Measurements from ENCODE around the gene TRABD2B.

Gene TRABD2B

DNA sequence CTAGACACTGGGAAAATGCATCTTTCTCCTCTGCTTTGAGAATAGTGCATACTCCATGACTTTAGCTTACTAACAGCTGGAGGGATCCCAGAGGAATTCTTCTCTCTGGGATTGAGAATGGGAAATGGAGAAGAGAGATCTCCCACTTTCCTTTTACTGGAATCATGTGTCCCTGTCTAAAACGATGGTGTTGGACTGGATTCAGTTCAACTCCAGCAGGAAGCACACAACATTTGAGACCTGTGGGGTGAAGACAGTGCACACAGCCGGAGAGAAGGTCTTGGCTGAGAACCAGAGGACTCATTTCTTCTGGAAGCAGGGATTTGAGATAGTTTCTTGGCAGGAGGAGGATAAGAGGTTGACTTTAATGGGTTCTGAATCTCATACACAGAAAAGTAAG is 58.7 kb downstream of the TRABD2B start:
- Histone ChIP-seq H3K4me1 (ENCODE audit: insufficient read depth, poor library complexity, severe bottlenecking) (peaks cover 10% of the 10 kb centered on the region), H3K27me3 (ENCODE audit: insufficient read depth, poor library complexity, severe bottlenecking) (no peaks in the 10 kb centered on the region), H3K27ac (ENCODE audit: poor library complexity, severe bottlenecking) (no peak overlapping the region), H3K9me3 (ENCODE audit: severe bottlenecking) (no peaks in the 10 kb centered on the region), H3K36me3 (ENCODE audit: low read depth) (no peaks in the 10 kb centered on the region), H3K4me3 (ENCODE audit: severe bottlenecking) (no peak overlapping the region)
- TF ChIP-seq, protein P1, sequence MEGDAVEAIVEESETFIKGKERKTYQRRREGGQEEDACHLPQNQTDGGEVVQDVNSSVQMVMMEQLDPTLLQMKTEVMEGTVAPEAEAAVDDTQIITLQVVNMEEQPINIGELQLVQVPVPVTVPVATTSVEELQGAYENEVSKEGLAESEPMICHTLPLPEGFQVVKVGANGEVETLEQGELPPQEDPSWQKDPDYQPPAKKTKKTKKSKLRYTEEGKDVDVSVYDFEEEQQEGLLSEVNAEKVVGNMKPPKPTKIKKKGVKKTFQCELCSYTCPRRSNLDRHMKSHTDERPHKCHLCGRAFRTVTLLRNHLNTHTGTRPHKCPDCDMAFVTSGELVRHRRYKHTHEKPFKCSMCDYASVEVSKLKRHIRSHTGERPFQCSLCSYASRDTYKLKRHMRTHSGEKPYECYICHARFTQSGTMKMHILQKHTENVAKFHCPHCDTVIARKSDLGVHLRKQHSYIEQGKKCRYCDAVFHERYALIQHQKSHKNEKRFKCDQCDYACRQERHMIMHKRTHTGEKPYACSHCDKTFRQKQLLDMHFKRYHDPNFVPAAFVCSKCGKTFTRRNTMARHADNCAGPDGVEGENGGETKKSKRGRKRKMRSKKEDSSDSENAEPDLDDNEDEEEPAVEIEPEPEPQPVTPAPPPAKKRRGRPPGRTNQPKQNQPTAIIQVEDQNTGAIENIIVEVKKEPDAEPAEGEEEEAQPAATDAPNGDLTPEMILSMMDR (IDR thresholded peaks at IDR 0.05; ENCODE audit: poor library complexity, severe bottlenecking): no peak
- ATAC-seq (ENCODE audit: low read depth): no peak
- DNase-seq (ENCODE audit: low spot score): no peak

DNA sequence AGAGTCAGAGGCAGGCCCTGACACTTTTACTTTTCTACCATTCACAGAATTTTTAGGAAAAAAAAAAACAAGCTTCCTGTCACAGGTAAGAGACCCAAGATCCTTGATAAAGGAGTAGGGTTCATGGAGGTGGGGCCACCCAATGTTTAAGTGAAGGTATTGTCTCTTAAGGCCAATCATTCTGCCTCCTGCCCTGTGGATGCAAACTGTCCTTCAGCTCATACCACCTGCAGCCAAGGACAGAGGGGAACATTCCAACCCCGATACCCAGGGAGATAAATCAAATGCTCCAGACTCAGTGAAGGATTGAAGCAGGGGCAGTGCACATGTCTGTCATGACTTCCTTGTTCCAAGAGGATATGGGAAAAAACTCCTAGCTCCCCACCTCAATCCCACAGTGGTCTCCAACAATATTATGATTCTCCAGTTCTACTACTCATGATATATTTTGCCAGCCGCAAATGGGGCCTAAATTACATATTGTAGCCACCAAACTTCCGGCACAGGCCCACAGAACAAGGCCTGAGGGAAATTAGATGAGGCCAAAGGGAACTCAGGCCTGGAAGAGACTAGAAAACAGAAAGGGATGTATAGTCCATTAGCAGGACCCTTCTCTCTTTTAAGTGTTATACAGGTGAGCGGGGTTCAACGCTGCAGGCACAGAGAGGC is 59.5 kb downstream of the TRABD2B start:
- DNase-seq (ENCODE audit: low spot score) (no peak), ATAC-seq (ENCODE audit: low read depth) (no peak)
- H3K4me1 ChIP-seq (ENCODE audit: insufficient read depth, poor library complexity, severe bottlenecking): peaks cover 10% of the 10 kb centered on the region
- H3K4me3 ChIP-seq (ENCODE audit: severe bottlenecking): no peak overlapping the region
- H3K27ac ChIP-seq (ENCODE audit: poor library complexity, severe bottlenecking): no peak overlapping the region
- H3K27me3 ChIP-seq (ENCODE audit: insufficient read depth, poor library complexity, severe bottlenecking): no peaks in the 10 kb centered on the region
- no peaks in the 10 kb centered on the region for H3K9me3 ChIP-seq (ENCODE audit: severe bottlenecking)
- TF ChIP-seq, protein P1 (IDR thresholded peaks at IDR 0.05; ENCODE audit: poor library complexity, severe bottlenecking): no peak
- no peaks in the 10 kb centered on the region for H3K36me3 ChIP-seq (ENCODE audit: low read depth)

DNA sequence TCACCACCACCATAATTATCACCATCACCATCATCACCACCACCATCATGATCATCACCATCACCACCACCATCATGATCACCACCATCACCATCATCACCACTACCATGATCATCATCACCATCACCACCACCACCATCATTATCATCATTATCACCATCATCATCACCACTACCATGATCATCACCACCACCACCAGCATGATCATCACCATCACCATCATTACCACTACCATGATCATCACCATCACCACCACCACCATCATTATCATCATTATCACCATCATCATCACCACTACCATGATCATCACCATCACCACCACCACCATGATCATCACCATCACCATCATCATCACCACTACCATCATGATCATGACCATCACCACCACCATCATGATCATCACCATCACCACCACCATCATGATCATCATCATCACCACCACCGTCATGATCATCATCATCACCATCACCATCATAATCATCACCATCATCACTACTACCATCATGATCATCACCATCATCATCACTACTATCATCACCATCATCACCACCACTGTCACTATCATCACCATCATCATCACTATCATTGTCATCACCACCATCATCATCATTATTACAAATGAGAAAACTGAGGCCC is 60.2 kb downstream of the TRABD2B start:
- H3K4me1 ChIP-seq (ENCODE audit: insufficient read depth, poor library complexity, severe bottlenecking): peaks cover 5% of the 10 kb centered on the region
- no peaks in the 10 kb centered on the region for H3K36me3 ChIP-seq (ENCODE audit: low read depth)
- H3K4me3 ChIP-seq (ENCODE audit: severe bottlenecking): no peak overlapping the region
- H3K27me3 ChIP-seq (ENCODE audit: insufficient read depth, poor library complexity, severe bottlenecking): no peaks in the 10 kb centered on the region
- DNase-seq (ENCODE audit: low spot score) (no peak), ATAC-seq (ENCODE audit: low read depth) (no peak)
- TF ChIP-seq, protein P1 (IDR thresholded peaks at IDR 0.05; ENCODE audit: poor library complexity, severe bottlenecking): no peak
- H3K9me3 ChIP-seq (ENCODE audit: severe bottlenecking): no peaks in the 10 kb centered on the region
- H3K27ac ChIP-seq (ENCODE audit: poor library complexity, severe bottlenecking): no peak overlapping the region

DNA sequence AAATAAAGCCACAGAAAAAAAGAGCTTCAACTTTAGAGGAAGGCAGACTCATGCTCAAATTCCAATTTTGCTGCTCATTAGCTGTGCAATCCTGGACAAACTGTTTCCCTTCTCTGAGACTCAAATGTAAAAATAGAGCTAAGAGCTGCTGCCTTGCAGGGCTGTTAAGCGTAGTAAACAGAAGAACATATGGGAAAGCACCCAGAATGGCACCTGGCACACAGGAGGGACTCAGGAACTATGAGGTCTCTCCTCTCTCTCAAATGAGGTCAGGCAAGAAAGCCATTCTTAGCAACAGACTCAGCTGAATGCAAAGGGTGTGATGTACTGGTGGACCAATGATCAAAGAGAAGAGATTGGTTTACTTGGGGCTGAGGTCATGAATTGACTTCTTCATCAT is 61.3 kb downstream of the TRABD2B start:
- H3K4me1 ChIP-seq (ENCODE audit: insufficient read depth, poor library complexity, severe bottlenecking): no peaks in the 10 kb centered on the region
- TF ChIP-seq, protein P1 (IDR thresholded peaks at IDR 0.05; ENCODE audit: poor library complexity, severe bottlenecking): no peak
- no peak overlapping the region for H3K27ac ChIP-seq (ENCODE audit: poor library complexity, severe bottlenecking)
- H3K36me3 ChIP-seq (ENCODE audit: low read depth): no peaks in the 10 kb centered on the region
- no peak for DNase-seq (ENCODE audit: low spot score)
- no peaks in the 10 kb centered on the region for H3K9me3 ChIP-seq (ENCODE audit: severe bottlenecking)
- no peak overlapping the region for H3K4me3 ChIP-seq (ENCODE audit: severe bottlenecking)
- ATAC-seq (ENCODE audit: low read depth): no peak
- H3K27me3 ChIP-seq (ENCODE audit: insufficient read depth, poor library complexity, severe bottlenecking): no peaks in the 10 kb centered on the region

DNA sequence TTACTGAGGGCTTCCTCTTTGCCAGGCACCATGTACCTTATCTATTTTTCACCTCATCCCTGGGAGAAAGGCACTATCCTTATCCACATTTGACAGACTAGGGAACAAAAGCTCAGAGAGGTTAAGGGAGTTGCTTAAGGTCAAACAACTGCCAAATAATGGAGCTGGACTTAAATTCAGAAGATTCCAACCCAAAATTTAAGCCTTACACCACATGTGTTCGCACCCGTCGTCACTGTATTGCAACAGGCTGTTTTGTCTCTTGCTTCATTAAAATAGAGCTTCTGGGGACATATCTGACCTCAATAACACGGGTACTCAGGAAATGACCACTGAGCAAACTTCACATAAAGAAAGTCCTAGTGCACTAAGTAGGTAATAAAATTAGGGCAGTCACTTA is 62.0 kb downstream of the TRABD2B start:
- Histone ChIP-seq H3K9me3 (ENCODE audit: severe bottlenecking) (no peaks in the 10 kb centered on the region), H3K4me3 (ENCODE audit: severe bottlenecking) (no peak overlapping the region), H3K27ac (ENCODE audit: poor library complexity, severe bottlenecking) (no peak overlapping the region), H3K4me1 (ENCODE audit: insufficient read depth, poor library complexity, severe bottlenecking) (no peaks in the 10 kb centered on the region), H3K27me3 (ENCODE audit: insufficient read depth, poor library complexity, severe bottlenecking) (no peaks in the 10 kb centered on the region), H3K36me3 (ENCODE audit: low read depth) (no peaks in the 10 kb centered on the region)
- TF ChIP-seq, protein P1 (IDR thresholded peaks at IDR 0.05; ENCODE audit: poor library complexity, severe bottlenecking): no peak
- no peak for ATAC-seq (ENCODE audit: low read depth)
- no peak for DNase-seq (ENCODE audit: low spot score)

All from RWPE2 (cell line).